ENCODE results near the gene TMEM86B. TPM values are rescaled to one million over a fixed set of nuclear protein-coding genes. Genes with fewer than 3 reads are reported as not detected.
A peak's percentile ranks its signal among the peaks of the same experiment; 100 is the strongest.

Gene TMEM86B
- total RNA-seq, 1 donor from 2014 or later, result 3.9 TPM

GRCh38 chr19:55276720-55277430 lies 48.3 kb upstream of the TMEM86B start:
- Histone ChIP-seq H3K36me3 (ENCODE audit: insufficient read depth, low read length) (no peaks in the 10 kb centered on the region), H2AFZ (ENCODE audit: low read depth, low read length) (no peak overlapping the region), H3K9ac (ENCODE audit: low read length) (no peak overlapping the region), H3K27ac (ENCODE audit: low read depth, low read length) (no peak overlapping the region), H3K4me2 (ENCODE audit: low read length) (no peak overlapping the region), H3K4me3 (ENCODE audit: insufficient read depth, low read depth, low read length) (no peak overlapping the region), H4K20me1 (ENCODE audit: insufficient read depth, low read length) (no peaks in the 10 kb centered on the region), H3K79me2 (ENCODE audit: insufficient read depth, low read length) (peaks cover 3% of the 10 kb centered on the region), H3K27me3 (ENCODE audit: insufficient read depth, low read length) (no peaks in the 10 kb centered on the region), H3K9me3 (ENCODE audit: insufficient read depth, low read depth, low read length) (no peaks in the 10 kb centered on the region), H3K4me1 (ENCODE audit: insufficient read depth, low read length) (peaks cover 3% of the 10 kb centered on the region)
- peaks cover 15% of the 10 kb centered on the region for H3K36me3 Mint-ChIP-seq (ENCODE audit: low read depth, unreplicated experiment)
- H3K4me3 Mint-ChIP-seq (ENCODE audit: unreplicated experiment), result no peak overlapping the region
- H3K4me1 Mint-ChIP-seq (ENCODE audit: low read depth, unreplicated experiment), result no peaks in the 10 kb centered on the region
- DNase-seq (ENCODE audit: low read depth), result no peak
- peak overlapping the region; percentile 55 for H3K27ac Mint-ChIP-seq (ENCODE audit: unreplicated experiment)
- TF ChIP-seq EZH2 (IDR thresholded peaks at IDR 0.05; ENCODE audit: insufficient read depth, low read length) (no peak), CTCF (IDR thresholded peaks at IDR 0.05; ENCODE audit: insufficient read depth, low read depth, low read length) (no peak)
- H3K27me3 Mint-ChIP-seq (ENCODE audit: low read depth, unreplicated experiment), result no peaks in the 10 kb centered on the region
- H3K9me3 Mint-ChIP-seq (ENCODE audit: unreplicated experiment), result no peaks in the 10 kb centered on the region
- FAIRE-seq, result no peak

GRCh38 chr19:55275851-55276719 lies 47.5 kb upstream of the TMEM86B start:
- H3K4me2 ChIP-seq (ENCODE audit: low read length), result no peak overlapping the region
- Mint-ChIP-seq H3K9me3 (ENCODE audit: unreplicated experiment) (no peaks in the 10 kb centered on the region), H3K27ac (ENCODE audit: unreplicated experiment) (no peak overlapping the region), H3K4me1 (ENCODE audit: low read depth, unreplicated experiment) (no peaks in the 10 kb centered on the region), H3K36me3 (ENCODE audit: low read depth, unreplicated experiment) (peaks cover 16% of the 10 kb centered on the region), H3K27me3 (ENCODE audit: low read depth, unreplicated experiment) (no peaks in the 10 kb centered on the region), H3K4me3 (ENCODE audit: unreplicated experiment) (no peak overlapping the region)
- H3K4me3 ChIP-seq (ENCODE audit: insufficient read depth, low read depth, low read length), result no peak overlapping the region
- DNase-seq (ENCODE audit: low read depth) (no peak), FAIRE-seq (no peak)
- no peaks in the 10 kb centered on the region for H4K20me1 ChIP-seq (ENCODE audit: insufficient read depth, low read length)
- peaks cover 3% of the 10 kb centered on the region for H3K79me2 ChIP-seq (ENCODE audit: insufficient read depth, low read length)
- H2AFZ ChIP-seq (ENCODE audit: low read depth, low read length), result no peak overlapping the region
- H3K4me1 ChIP-seq (ENCODE audit: insufficient read depth, low read length), result peaks cover 3% of the 10 kb centered on the region
- TF ChIP-seq EZH2 (IDR thresholded peaks at IDR 0.05; ENCODE audit: insufficient read depth, low read length), result no peak
- no peak for TF ChIP-seq CTCF (IDR thresholded peaks at IDR 0.05; ENCODE audit: insufficient read depth, low read depth, low read length)
- H3K9ac ChIP-seq (ENCODE audit: low read length), result no peak overlapping the region
- H3K27ac ChIP-seq (ENCODE audit: low read depth, low read length), result no peak overlapping the region
- H3K9me3 ChIP-seq (ENCODE audit: insufficient read depth, low read depth, low read length), result no peaks in the 10 kb centered on the region
- no peaks in the 10 kb centered on the region for H3K36me3 ChIP-seq (ENCODE audit: insufficient read depth, low read length)
- H3K27me3 ChIP-seq (ENCODE audit: insufficient read depth, low read length), result no peaks in the 10 kb centered on the region
